ENCODE measurements around the gene IMMP2L.

GRCh38 chr7:111392294-111392693, 170.0 kb downstream of the IMMP2L start:
- TF ChIP-seq SAP130 (CRISPR knock-in tag; IDR thresholded peaks at IDR 0.05; ENCODE audit: low read depth) (no peak), ZNF282 (IDR thresholded peaks at IDR 0.05; ENCODE audit: partially characterized antibody) (no peak), EZH2 (conservative IDR thresholded peaks at IDR 0.05; ENCODE audit: low read depth, low read length) (no peak), FOXP1 (IDR thresholded peaks at IDR 0.05) (no peak), FOXP1 (CRISPR knock-in tag; IDR thresholded peaks at IDR 0.05) (no peak), CTCF (CRISPR knock-in tag; IDR thresholded peaks at IDR 0.05) (no peak), ZBTB26 (CRISPR knock-in tag; IDR thresholded peaks at IDR 0.05; ENCODE audit: borderline replicate concordance) (no peak), ZNF34 (CRISPR knock-in tag; IDR thresholded peaks at IDR 0.05; ENCODE audit: borderline replicate concordance) (no peak), NFE2 (CRISPR knock-in tag; IDR thresholded peaks at IDR 0.05) (no peak), ZBTB34 (CRISPR knock-in tag; IDR thresholded peaks at IDR 0.05) (no peak), BHLHE40 (IDR thresholded peaks at IDR 0.05; ENCODE audit: low read length) (no peak), ZFAT (CRISPR knock-in tag; conservative IDR thresholded peaks at IDR 0.05) (no peak), USF2 (IDR thresholded peaks at IDR 0.05; ENCODE audit: low read depth, low read length) (no peak), USF2 (CRISPR knock-in tag; IDR thresholded peaks at IDR 0.05; ENCODE audit: borderline replicate concordance) (no peak)

Measured in HepG2 (cell line).